HepG2 (cell line): Measurements from ENCODE around the gene ZCCHC7. TPM values are rescaled to one million over a fixed set of nuclear protein-coding genes. Genes with fewer than 3 reads are reported as not detected.

Source experiments
- ATAC-seq: fragments of 200-7000 bp; cut with Tn5 transposase; 3 replicates; pipeline ENCODE4 v1.9.1; 2020; ENCODE audit warnings: mild to moderate bottlenecking, moderate library complexity
- BruUV-seq: library from RNA; stranded (reverse); fragments of 400-500 nt; replicated peaks from 2 replicates; lab custom pipeline; 2021; lab: Mats Ljungman, UMichigan
- CTCF ChIA-PET: fragments of 300-600 bp; formaldehyde crosslinking; extraction: SDS; loops from one replicate; lab custom pipeline; 2021; ENCODE audit warnings: low total read pairs, inconsistent platforms, low intra/inter-chr PET ratio; lab: Yijun Ruan, JAX
- POLR2A ChIA-PET: fragments of 350-600 bp; sonication (Branson Sonifier 250); formaldehyde crosslinking; loops from one replicate; lab custom pipeline; 2020; ENCODE audit warnings: antibody characterized with exemption, inconsistent platforms; lab: Yijun Ruan, JAX
- DNase-seq: peaks from one replicate; pipeline ENCODE4 v3.0.0-alpha.2; 2015; ENCODE audit warnings: low spot score
- FAIRE-seq: peaks from 3 replicates; lab custom pipeline; 2011; peaks lifted over from hg19 to GRCh38; lab: Jason Lieb, UNC
- H2AFZ ChIP-seq: one replicate; pipeline ENCODE4 v1.6.1; 2011; ENCODE audit warnings: low read length, inconsistent platforms
- H3K27ac ChIP-seq: fragments of 300-600 bp; 3 replicates; pipeline ENCODE4 v1.8.0; 2011; ENCODE audit warnings: mixed run types, mild to moderate bottlenecking, mixed read lengths, low read length, inconsistent platforms; ENCODE audit not compliant: insufficient read depth; ENCODE audit errors: extremely low read length
- H3K27me3 ChIP-seq, 2 experiments: fragments of 200-600 bp in 1 of 2; 2 replicates in 1 of 2; 3 replicates in 1 of 2; pipeline versions ENCODE4 v1.6.0 to v1.8.0; 2011; ENCODE audit warnings: low read length in 2 of 2, mild to moderate bottlenecking in 2 of 2, moderate library complexity in 2 of 2, inconsistent platforms in 1 of 2; ENCODE audit not compliant: insufficient read depth in 2 of 2, control insufficient read depth in 1 of 2
- H3K36me3 ChIP-seq, 2 experiments: fragments of 200-600 bp in 1 of 2; replicated peaks in 1 of 2; 2 replicates in 1 of 2; 3 replicates in 1 of 2; pipeline versions ENCODE4 v1.5.1 to v1.8.0; 2011; ENCODE audit warnings: low read length in 2 of 2, inconsistent platforms in 1 of 2; ENCODE audit not compliant: insufficient read depth in 2 of 2, control insufficient read depth in 1 of 2
- H3K4me1 ChIP-seq: 2 replicates; pipeline ENCODE4 v1.5.1; 2012; ENCODE audit warnings: low read length, inconsistent platforms; ENCODE audit not compliant: insufficient read depth
- H3K4me2 ChIP-seq: 2 replicates; pipeline ENCODE4 v1.6.0; 2011; ENCODE audit warnings: low read depth, low read length, inconsistent platforms
- H3K4me3 ChIP-seq, 3 experiments: fragments of 200-600 bp in 1 of 3; sonication (generic), shearing (Covaris generic) in 1 of 3; replicated peaks in 1 of 3; 2 replicates each; pipeline ENCODE4 v1.5.1; 2011 to 2016; ENCODE audit warnings: low read length in 3 of 3, inconsistent platforms in 2 of 3, low read depth in 2 of 3, mild to moderate bottlenecking in 2 of 3, control low read depth in 1 of 3, mixed read lengths in 1 of 3; ENCODE audit not compliant: insufficient read depth in 1 of 3
- H3K79me2 ChIP-seq: one replicate; pipeline ENCODE4 v1.6.1; 2011; ENCODE audit warnings: low read length, inconsistent platforms; ENCODE audit not compliant: insufficient read depth
- H3K9ac ChIP-seq: 2 replicates; pipeline ENCODE4 v1.6.0; 2011; ENCODE audit warnings: mild to moderate bottlenecking, low read depth, low read length, inconsistent platforms; ENCODE audit not compliant: insufficient read depth
- H3K9me3 ChIP-seq: 2 replicates; pipeline ENCODE4 v1.5.1; 2012; ENCODE audit warnings: mild to moderate bottlenecking, low read length
- H4K20me1 ChIP-seq: 2 replicates; pipeline ENCODE4 v1.6.0; 2011; ENCODE audit warnings: inconsistent platforms, mild to moderate bottlenecking, low read length, moderate library complexity; ENCODE audit not compliant: insufficient read depth
- ASH2L ChIP-seq: fragments of 300-600, 200-600 bp; sonication (generic); IDR thresholded peaks from 2 replicates; pipeline ENCODE4 v1.7.0; 2017; ENCODE audit warnings: low read depth, mild to moderate bottlenecking, moderate library complexity, mixed read lengths, low read length; ENCODE audit not compliant: insufficient read length
- FOXM1 ChIP-seq: sonication (generic); formaldehyde crosslinking; IDR thresholded peaks from 2 replicates; pipeline ENCODE4 v1.5.0; 2020; ENCODE audit warnings: missing genetic modification reagents
- HOXA3 ChIP-seq: sonication (generic); formaldehyde crosslinking; IDR thresholded peaks from 2 replicates; pipeline ENCODE4 v1.5.0; 2020; ENCODE audit warnings: missing genetic modification reagents
- MBNL3 ChIP-seq: fragments of 250-450 bp; sonication (Bioruptor Pico); conservative IDR thresholded peaks from 2 replicates; pipeline ENCODE4 v1.8.0; 2022; ENCODE audit warnings: mild to moderate bottlenecking, inconsistent platforms
- PITX1 ChIP-seq: sonication (generic); formaldehyde crosslinking; IDR thresholded peaks from 2 replicates; pipeline ENCODE4 v1.5.1; 2020; ENCODE audit warnings: mild to moderate bottlenecking, missing genetic modification reagents
- RXRB ChIP-seq: IDR thresholded peaks from 2 replicates; pipeline ENCODE4 v1.6.1; 2016; ENCODE audit warnings: borderline replicate concordance, missing genetic modification reagents, missing compliant biosample characterization
- SAFB2 ChIP-seq: sonication (generic); formaldehyde crosslinking; IDR thresholded peaks from 2 replicates; pipeline ENCODE4 v1.5.1; 2020; ENCODE audit warnings: missing genetic modification reagents, low read depth, mild to moderate bottlenecking, borderline replicate concordance
- TFDP2 ChIP-seq: sonication (generic); formaldehyde crosslinking; IDR thresholded peaks from 2 replicates; pipeline ENCODE4 v1.4.0; 2020; ENCODE audit warnings: missing genetic modification reagents
- THAP7 ChIP-seq: sonication (generic); formaldehyde crosslinking; IDR thresholded peaks from 2 replicates; pipeline ENCODE4 v1.8.1; 2023; ENCODE audit warnings: mild to moderate bottlenecking, missing genetic modification reagents
- ZEB1 ChIP-seq: IDR thresholded peaks from 2 replicates; pipeline ENCODE4 v1.6.1; 2012; ENCODE audit warnings: mild to moderate bottlenecking, low read depth, inconsistent platforms; ENCODE audit not compliant: insufficient replicate concordance
- ZFP36L2 ChIP-seq: sonication (generic); formaldehyde crosslinking; IDR thresholded peaks from 2 replicates; pipeline ENCODE4 v1.4.0; 2020; ENCODE audit warnings: missing genetic modification reagents
- ZNF234 ChIP-seq: sonication (generic); formaldehyde crosslinking; conservative IDR thresholded peaks from 2 replicates; pipeline ENCODE4 v1.5.1; 2020; ENCODE audit warnings: mild to moderate bottlenecking, missing genetic modification reagents
- ZNF274 ChIP-seq: sonication (generic); formaldehyde crosslinking; IDR thresholded peaks from 2 replicates; pipeline ENCODE4 v1.5.1; 2020; ENCODE audit warnings: mild to moderate bottlenecking, missing genetic modification reagents
- ZNF33A ChIP-seq: sonication (generic); formaldehyde crosslinking; IDR thresholded peaks from 2 replicates; pipeline ENCODE4 v1.5.1; 2020; ENCODE audit warnings: missing genetic modification reagents, mild to moderate bottlenecking, moderate library complexity, borderline replicate concordance
- ZNF34 ChIP-seq: sonication (generic); formaldehyde crosslinking; IDR thresholded peaks from 2 replicates; pipeline ENCODE4 v1.4.0; 2020; ENCODE audit warnings: mild to moderate bottlenecking, missing genetic modification reagents, borderline replicate concordance
- ZNF431 ChIP-seq: sonication (generic); formaldehyde crosslinking; IDR thresholded peaks from 2 replicates; pipeline ENCODE4 v1.9.0; 2022; ENCODE audit warnings: missing genetic modification reagents, low read depth, mild to moderate bottlenecking, borderline replicate concordance
- ZNF451 ChIP-seq: sonication (generic); formaldehyde crosslinking; IDR thresholded peaks from 2 replicates; pipeline ENCODE4 v1.5.0; 2020; ENCODE audit warnings: mild to moderate bottlenecking, missing genetic modification reagents
- ZNF512B ChIP-seq: sonication (generic); formaldehyde crosslinking; IDR thresholded peaks from 2 replicates; pipeline ENCODE4 v1.5.1; 2020; ENCODE audit warnings: missing genetic modification reagents, mild to moderate bottlenecking, borderline replicate concordance
- ZNF652 ChIP-seq: IDR thresholded peaks from 2 replicates; pipeline ENCODE4 v1.6.1; 2016; ENCODE audit warnings: low read depth, borderline replicate concordance
- ZNF773 ChIP-seq: sonication (generic); formaldehyde crosslinking; IDR thresholded peaks from 2 replicates; pipeline ENCODE4 v1.4.0; 2020; ENCODE audit warnings: missing genetic modification reagents, borderline replicate concordance
- in situ Hi-C: cut with HindIII; loops from 2 replicates; pipeline ENCODE4 v1.10.0; 2017; ENCODE audit warnings: low pct_unique_long_range_greater_than_20kb; ENCODE audit not compliant: extremely low pct_ligation_motif_present
- intact Hi-C: fragments of 100-400 bp; cut with micrococcal nuclease; formaldehyde crosslinking; loops from one replicate; pipeline ENCODE4 v1.10.0; 2022; ENCODE audit not compliant: unreplicated experiment
- polyA plus RNA-seq, 8 experiments: library from polyadenylated mRNA; depleted of rRNA in 3 of 8; stranded (reverse) in 7 of 8; unstranded in 1 of 8; fragments of >200 nt; fragmentation: Illumina TruSeq in 4 of 8; extraction: Trizol in 4 of 8; gene quantifications; 2 replicates each; pipeline versions ENCODE4 v1.2.1 to v1.2.3, GENCODE V29; 2011 to 2016; ENCODE audit warnings: low read depth in 4 of 8, missing spikeins in 1 of 8, mixed read lengths in 1 of 8; ENCODE audit not compliant: insufficient read depth in 1 of 8
- total RNA-seq, 5 experiments: library from RNA; depleted of rRNA; stranded (reverse); fragments of >200 nt; fragmentation: Illumina TruSeq; extraction: Trizol; gene quantifications; 2 replicates each; pipeline ENCODE4 v1.2.3, GENCODE V29; 2016; ENCODE audit warnings: low read depth in 1 of 5

The ZCCHC7 gene
- total and polyA plus RNA-seq, 2 of the 13 experiments (the other 11 are each of a cell fraction or from before 2014, with no cell fraction given), result 13.6 to 19.3 TPM

GRCh38 chr9:37273595-37273994, 153.2 kb downstream of the ZCCHC7 start:
- ChIA-PET CTCF (no interaction called here), POLR2A (no interaction called here)
- H2AFZ ChIP-seq, result no peak overlapping the region
- H3K9me3 ChIP-seq, result no peaks in the 10 kb centered on the region
- no peak overlapping the region for H3K4me3 ChIP-seq
- no peak for ATAC-seq
- no TSS peak for BruUV-seq
- H3K79me2 ChIP-seq, result no peaks in the 10 kb centered on the region
- no peaks in the 10 kb centered on the region for H3K4me1 ChIP-seq
- no peaks in the 10 kb centered on the region for H3K27me3 ChIP-seq
- H3K27ac ChIP-seq, result no peak overlapping the region
- no peak for DNase-seq
- H3K36me3 ChIP-seq, result no peaks in the 10 kb centered on the region
- no peaks in the 10 kb centered on the region for H4K20me1 ChIP-seq
- intact Hi-C loops (no loop called here), in situ Hi-C loops (no loop called here)
- TF ChIP-seq ZNF512B (CRISPR knock-in tag) (no peak), ZNF34 (CRISPR knock-in tag) (no peak), ZNF652 (no peak), HOXA3 (CRISPR knock-in tag) (no peak), ZNF274 (no peak), RXRB (no peak), ZNF431 (CRISPR knock-in tag) (no peak), ASH2L (no peak), TFDP2 (CRISPR knock-in tag) (no peak), MBNL3 (CRISPR knock-in tag) (no peak), PITX1 (CRISPR knock-in tag) (no peak), ZFP36L2 (CRISPR knock-in tag) (no peak), SAFB2 (CRISPR knock-in tag) (no peak), ZNF33A (CRISPR knock-in tag) (no peak), ZNF234 (no peak), ZEB1 (no peak), ZNF451 (CRISPR knock-in tag) (no peak), THAP7 (CRISPR knock-in tag) (no peak), ZNF773 (CRISPR knock-in tag) (no peak), FOXM1 (CRISPR knock-in tag) (no peak)
- H3K4me2 ChIP-seq, result no peak overlapping the region
- no peak for FAIRE-seq
- H3K9ac ChIP-seq, result no peak overlapping the region
